AG09309 (cell line): ENCODE results near the gene NOS1AP.
A peak's percentile ranks its signal among the peaks of the same experiment; 100 is the strongest.

ENCODE experiments used
- DNase-seq: peaks from one replicate; pipeline ENCODE4 v3.0.0-alpha.2; 2010; ENCODE audit warnings: low read depth
- H3K4me3 ChIP-seq: 2 replicates; pipeline ENCODE4 v1.5.1; 2011; ENCODE audit warnings: mild to moderate bottlenecking, low read depth, low read length, moderate library complexity; ENCODE audit not compliant: control insufficient read depth
- CTCF ChIP-seq: IDR thresholded peaks from 2 replicates; pipeline ENCODE4 v1.5.1; 2011; ENCODE audit warnings: mild to moderate bottlenecking, low read depth, low read length, inconsistent platforms; ENCODE audit not compliant: insufficient read depth, control insufficient read depth; ENCODE audit errors: missing control alignments

The NOS1AP gene

DNA sequence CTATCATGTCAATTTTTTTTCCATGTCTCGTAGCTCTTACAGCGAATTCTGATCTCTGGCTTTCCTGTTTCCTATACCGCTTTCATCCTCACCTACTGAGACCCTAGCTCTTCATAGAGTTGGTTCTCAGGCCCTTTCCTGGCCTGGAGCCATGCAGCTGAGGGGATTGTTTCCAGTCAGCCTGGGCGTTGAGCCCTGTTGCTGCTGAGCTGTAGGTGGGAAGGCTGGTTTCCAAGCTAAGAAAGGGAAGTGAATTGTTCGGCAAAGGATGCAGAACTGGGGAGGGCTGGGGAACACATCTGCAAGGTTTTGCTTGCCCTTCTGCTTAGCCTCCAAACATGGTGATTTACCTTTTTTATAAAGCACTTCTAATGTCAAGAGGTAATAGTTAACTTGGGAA lies 265.6 kb downstream of the NOS1AP start:
- no peak overlapping the region for H3K4me3 ChIP-seq
- no peak for TF ChIP-seq CTCF
- no peak for DNase-seq

DNA sequence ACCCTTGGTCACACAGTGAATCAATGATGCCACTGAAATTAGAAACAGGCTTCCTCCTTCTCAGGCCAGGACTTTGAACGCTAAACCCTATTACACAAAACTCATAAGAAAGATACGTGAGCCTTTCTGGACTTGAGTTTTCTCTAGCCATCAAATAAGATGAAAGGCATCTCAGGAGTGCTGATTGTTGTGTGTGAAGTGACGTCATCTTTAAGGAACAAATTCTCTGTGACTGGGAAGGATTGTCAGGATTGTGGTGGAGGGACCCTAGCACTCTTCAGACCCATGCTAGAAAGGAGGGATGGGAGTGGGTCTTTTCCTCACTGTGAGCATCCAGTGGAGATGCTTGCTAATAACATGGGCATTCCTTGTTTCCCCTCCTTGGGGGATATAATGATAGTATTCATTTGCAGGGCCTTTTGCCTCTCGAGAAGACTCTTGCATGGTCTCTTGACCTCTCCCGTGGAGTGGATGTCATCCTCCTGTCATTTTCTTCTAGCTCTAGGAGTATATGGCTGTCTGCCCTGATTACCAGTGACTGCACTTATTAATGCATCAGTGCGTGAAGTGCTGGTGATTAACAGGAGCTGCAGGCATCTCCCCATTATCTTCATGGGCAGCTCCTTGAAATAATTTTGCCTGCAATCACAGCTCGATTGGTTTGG lies 267.3 kb downstream of the NOS1AP start:
- H3K4me3 ChIP-seq = no peak overlapping the region
- no peak for TF ChIP-seq CTCF
- DNase-seq = no peak

GRCh38 chr1:162342452-162342983 lies 273.0 kb downstream of the NOS1AP start:
- H3K4me3 ChIP-seq = no peak overlapping the region
- no peak for TF ChIP-seq CTCF
- no peak for DNase-seq

GRCh38 chr1:162343470-162343869 lies 274.0 kb downstream of the NOS1AP start:
- no peak overlapping the region for H3K4me3 ChIP-seq
- TF ChIP-seq CTCF = no peak
- no peak for DNase-seq

GRCh38 chr1:162347281-162347680 lies 277.8 kb downstream of the NOS1AP start:
- no peak overlapping the region for H3K4me3 ChIP-seq
- no peak for TF ChIP-seq CTCF

GRCh38 chr1:162349635-162350330 lies 280.3 kb downstream of the NOS1AP start:
- no peak overlapping the region for H3K4me3 ChIP-seq
- DNase-seq = peak; percentile 81
- TF ChIP-seq CTCF = no peak

More at GRCh38 chr1:162347281-162347680, 277.8 kb downstream of the NOS1AP start:
- DNase-seq = no peak
